Epidermal melanocyte (primary cell): ENCODE measurements around the gene KXD1.
A peak's percentile ranks its signal among the peaks of the same experiment; 100 is the strongest.
"Not testable (repeated sequence)": the region's sequence is repeated elsewhere in the genome, so short reads cannot be mapped to it uniquely, and the experiment has no call there.

Source experiments
- DNase-seq: peaks from one replicate; pipeline ENCODE4 v3.0.0; 2011; ENCODE audit warnings: low spot score; ENCODE audit not compliant: insufficient read length

Gene KXD1

DNA sequence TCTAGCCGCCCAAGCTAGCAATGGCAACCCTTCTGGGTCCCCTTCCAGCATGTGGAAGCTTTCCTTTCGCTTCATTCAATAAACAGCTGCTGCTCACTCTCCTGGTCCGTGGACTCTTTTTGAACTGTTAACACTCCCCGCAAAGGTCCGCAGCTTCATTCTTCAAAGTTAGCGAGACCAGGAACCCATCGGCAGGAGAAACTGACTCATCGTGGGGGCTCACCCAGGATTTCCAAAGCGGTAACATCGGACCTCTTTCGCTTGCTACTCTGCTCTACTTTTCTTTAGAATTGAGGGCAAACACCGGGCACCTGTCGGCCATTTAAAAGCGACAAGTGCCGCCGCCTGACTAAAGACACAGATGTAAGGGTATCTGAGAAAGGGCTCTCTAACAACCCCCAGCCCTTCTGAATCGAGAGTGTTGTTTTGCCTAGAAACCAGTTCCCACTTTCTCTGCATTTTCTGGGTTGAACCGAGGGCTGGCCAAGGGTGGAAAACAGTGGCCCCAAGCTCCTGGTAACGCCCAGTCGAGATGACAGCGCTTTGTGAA, 19.8 kb downstream of the KXD1 start:
- no peak for DNase-seq

DNA sequence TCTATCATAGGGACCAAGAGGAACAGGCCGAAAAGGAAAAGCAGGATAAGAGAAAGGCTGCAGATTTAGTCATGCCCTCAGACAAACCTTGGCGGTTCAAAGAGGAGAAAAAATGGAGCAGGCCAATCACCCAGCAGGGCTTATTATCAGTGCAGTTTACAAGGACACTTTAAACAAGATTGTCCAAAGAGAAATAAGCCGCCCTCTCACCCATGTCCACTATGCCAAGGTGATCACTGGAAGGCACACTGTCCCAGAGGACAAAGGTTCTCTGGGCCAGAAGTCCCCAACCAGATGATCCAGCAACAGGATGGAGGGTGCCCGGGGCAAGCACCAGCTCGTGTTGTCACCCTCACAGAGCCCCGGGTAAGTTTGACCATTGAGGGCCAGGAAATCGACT, 22.6 kb downstream of the KXD1 start:
- no peak for DNase-seq

DNA sequence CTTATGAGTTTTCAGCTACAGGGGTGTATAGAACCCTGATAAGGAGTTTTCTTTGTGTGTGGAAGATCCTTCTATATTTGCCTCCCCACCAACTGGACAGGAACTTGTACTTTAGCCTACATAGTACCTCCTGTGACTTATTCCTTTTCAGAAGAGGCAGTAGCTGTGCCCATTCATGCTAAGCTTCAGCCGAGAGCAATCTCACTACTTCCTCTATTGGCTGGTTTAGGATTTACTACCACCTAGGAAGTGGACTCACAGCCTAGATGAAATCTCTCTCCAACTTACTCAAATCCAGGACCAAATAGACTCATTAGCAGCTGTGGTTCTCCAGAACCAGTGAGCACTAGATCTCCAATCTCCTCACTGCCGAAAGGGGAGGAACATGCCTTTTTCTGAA, 28.6 kb downstream of the KXD1 start:
- DNase-seq, result no peak

DNA sequence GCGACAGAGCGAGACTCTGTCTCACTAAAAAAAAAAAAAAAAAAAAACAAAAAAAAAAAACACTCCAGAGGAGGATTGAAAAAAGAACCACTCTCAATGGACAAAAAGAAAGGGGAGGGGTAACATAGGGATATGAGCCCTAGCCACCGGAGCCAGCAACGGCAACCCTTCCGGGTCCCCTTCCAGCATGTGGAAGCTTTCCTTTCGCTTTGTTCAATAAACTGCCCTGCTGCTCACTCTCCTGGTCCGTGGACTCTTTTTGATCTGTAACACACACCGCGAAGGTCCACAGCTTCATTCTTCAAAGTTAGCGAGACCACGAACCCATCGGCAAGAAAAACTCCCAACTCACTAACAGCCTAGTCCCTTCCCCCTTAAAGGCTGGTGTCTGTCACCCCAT, 29.9 kb downstream of the KXD1 start:
- DNase-seq, result no peak

DNA sequence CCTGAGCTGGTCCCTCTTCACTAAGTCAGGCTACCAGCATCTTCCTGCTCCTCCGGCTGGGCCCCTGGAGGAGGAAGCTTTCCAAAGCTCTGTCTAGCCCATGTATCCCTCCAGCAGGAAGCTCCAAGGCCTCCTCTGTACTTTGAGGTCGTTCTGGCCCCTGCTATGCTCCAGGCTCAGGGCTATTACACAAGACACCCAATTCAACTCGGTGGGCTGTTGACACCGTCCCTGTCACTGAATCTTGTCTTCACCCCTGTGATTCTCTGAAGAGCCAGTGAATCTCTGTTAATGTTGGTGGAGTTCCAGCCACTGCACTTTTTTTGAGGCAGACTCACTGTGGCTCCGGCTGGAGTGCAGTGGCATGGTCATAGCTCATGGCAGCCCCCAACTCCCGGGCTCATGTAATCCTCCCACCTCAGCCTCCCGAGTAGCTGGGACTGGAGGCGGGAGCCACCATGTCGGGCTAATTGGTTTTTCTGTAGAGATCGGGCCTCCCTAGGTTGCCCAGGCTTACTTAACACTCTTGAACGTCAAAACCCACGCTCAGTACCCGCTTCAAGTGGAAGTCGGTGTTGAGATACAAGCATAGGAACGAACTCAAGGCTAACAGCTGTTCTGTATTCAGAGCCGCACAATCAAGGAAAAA, 30.4 kb downstream of the KXD1 start:
- DNase-seq, result no peak

DNA sequence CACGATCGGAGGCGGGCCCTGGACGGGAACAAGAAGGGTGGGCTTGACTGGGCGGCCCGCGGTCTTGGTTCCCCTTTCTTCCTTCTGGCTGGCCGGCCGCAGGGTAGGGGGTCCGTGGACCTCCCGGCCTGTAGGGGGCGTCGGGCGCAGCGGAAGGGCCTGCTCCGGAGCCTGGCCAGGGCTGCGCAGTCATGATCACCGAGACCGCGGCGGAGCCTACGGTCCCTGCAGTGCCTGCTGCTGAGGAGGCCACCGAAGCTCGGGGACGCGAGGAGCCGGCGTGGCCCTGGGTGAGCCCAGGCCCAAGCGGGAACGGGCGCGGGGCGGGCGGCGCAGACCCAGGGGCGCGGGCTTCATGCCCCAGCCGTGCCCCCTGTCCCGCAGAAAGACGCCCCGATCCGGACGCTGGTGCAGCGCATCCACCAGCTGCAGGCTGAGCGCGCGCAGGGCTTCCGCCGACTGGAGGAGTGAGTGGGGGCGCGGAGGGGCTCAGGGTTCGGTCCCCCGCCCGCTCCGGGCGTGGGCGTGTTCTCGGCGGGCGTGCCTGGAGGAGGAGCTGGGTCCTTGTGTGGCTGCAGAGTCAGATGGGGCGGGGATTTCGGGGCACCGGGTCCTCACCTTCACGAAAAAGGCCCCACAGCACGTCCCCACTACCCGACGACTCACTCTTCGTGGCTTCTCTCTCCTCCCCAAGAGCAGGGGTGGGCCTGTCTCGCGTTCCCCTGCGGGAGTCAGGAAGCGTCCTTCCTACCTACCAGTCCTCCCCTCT, 31.1 kb downstream of the KXD1 start, which contains the start of gene REX1BD:
REX1BD (plus strand) TSS at position 188 of the 769 bp plus-strand sequence; CDS start at position 192, 4 bp downstream.
- peak; percentile 66 for DNase-seq

DNA sequence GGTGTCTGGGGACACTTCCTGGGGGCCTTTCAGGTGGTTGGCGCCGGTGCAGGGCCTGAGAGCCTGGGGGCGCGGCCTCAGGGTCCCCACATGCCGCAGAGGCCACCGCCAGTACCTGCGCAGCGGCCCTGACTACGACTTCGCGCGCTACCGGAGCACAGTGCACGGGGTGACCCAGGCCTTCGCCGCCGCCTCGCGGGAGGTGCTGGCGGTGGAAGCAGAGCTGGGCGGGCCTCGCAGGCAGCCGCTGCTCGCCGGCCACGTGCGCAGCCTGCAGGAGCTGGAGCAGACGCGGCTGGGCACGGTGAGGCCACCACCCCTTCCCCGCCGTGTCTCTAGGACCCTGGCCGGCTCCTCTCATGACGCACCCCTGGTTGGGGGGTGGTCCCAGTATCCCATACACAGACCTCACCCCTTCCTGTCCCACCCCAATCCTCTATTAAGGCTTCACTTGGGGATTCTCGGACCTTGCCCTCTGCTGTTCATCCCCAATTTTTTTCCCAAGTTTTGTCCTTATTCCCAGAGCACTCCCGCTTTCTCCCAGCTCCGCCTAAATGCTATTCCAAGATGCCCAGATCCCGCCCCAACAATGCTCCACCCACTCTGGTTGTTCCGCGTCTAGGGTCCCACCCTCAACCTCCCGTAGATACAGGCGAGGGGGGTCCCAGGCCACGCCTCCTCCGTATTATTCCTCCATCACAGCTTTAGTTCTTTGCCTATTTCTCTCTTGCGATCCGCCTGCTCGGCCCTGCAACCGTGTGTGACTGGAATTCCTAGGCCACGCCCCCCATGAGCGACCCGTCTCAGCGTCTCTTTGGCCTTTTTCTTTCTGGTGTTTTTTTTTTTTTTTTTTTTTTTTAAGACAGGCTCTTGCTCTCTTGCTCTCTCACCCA, 32.0 kb downstream of the KXD1 start:
- no peak for DNase-seq

DNA sequence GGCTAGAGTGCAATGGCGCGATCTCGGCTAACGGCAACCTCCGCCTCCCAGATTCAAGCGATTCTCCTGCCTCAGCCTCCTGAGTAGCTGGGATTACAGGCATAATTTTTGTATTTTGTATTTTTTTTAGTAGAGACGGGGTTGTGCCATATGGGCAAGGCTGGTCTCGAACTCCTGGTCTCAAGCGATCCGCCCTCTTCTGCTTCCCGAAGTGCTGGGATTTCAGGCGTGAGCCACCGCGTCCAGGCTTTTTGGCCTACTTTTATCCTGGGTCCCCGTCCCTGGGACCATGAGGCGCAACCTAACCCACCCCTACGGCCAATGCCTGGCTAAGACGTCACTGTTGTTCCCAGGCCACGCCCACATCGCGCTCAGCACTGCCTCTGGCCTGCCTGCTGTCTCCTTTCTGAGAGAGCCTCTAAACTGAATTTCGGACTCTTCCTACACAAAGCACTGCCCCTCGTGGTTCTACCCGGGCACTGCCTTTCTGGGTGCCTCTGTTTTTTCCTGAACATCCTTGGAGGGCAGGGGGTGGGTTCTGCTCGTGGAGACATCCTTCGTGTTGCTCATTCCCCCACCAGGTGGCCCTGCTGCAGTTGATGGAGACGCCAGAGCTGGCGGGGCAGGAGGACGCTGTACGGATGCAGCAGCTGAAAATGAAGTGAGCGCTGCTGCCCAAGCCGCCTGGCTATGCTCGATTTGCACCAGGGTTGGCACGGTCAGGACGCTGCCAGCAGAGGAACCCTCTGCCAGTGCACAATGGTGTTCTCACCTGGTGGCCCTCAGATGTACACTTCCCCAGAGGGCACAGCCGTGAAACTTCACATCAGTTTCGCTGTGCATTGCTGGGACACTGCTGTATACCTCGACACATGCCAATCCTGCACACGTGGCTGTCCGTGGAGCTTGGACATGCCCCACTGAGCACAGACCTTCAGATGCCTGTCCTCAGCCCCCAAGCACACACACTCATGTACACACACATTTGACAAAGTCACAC, 32.9 kb downstream of the KXD1 start:
- no peak for DNase-seq

DNA sequence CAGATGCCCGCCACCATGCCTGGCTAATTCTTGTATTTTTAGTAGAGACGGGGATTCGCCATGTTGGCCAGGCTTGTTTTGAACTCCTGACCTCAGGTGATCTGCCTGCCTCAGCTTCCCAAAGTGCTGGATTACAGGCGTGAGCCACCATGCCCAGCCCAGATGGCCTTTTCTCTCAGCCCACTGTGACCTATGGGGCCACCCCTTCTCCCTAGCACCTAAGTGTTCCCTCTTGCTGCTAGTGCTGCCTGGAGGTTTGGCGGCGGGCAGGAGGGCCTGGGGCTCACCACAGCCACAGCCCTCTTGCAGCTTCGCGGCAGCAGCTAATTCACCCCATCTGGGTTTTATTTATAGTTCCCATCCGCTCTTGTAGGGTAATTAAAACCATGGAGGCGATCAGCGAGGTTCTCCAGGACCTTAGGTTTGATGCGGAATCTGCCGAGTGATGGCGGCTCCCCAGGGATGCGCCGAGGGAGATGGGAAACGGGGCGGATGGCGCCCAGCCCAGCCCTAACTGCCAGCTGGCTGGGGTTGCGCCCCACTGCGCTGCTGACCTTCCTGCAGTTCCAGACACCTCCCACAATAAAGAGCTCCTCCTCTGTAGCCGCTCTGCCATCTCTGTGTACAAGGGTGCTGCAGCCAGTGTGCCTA, 34.2 kb downstream of the KXD1 start:
- no peak for DNase-seq

DNA sequence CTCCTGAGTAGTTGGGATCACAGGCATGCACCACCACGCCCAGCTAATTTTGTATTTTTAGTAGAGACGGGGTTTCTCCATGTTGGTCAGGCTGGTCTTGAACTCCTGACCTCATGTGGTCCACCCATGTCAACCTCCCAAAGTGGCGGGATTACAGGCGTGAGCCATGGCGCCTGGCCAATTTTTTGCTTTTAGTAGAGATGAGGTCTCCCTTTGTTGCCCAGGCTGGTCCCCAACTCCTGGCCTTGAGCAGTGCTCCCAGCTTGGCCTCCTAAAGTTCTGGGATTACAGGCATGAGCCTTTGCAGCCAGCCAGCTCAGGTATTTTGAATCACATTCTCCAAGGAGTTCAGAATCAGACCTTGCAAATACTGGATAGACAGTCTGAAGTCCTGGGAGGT, 35.1 kb downstream of the KXD1 start:
- not testable (repeated sequence) for DNase-seq

DNA sequence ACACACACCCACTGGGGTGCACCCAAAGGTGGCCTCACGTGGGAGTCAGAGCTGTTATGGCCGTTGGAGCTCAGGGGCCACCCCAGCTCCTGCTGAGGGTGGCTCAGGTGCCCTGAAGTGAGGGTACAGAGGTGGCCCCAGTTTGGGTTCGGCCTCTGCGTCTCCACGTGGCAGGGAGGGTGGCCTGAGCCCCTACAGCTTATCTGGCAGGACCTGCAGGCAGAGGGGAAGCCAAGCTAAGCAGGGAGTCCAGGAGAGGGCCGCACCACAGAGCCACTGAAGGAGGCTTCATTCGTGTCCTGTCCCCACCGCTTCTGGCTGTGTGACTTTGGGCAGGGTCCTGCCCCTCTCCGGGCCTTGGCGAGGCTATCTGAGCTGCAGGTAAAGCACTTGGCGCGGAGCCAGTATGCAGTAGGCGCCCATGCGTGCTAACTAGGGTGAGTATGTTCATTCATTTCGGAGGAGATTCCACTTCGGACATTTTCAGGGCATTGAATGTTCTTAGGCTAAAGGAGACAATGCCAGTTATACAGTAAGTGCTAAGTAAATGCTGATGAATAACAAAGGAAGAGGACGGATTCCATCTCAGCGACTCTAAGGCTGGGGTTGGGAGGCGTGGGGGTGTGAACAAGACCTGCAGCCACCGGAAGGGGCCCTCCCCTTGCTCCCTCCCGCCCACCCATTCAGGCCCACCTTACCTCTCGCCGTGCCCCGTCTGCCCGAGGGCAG, 35.9 kb downstream of the KXD1 start:
- no peak for DNase-seq

DNA sequence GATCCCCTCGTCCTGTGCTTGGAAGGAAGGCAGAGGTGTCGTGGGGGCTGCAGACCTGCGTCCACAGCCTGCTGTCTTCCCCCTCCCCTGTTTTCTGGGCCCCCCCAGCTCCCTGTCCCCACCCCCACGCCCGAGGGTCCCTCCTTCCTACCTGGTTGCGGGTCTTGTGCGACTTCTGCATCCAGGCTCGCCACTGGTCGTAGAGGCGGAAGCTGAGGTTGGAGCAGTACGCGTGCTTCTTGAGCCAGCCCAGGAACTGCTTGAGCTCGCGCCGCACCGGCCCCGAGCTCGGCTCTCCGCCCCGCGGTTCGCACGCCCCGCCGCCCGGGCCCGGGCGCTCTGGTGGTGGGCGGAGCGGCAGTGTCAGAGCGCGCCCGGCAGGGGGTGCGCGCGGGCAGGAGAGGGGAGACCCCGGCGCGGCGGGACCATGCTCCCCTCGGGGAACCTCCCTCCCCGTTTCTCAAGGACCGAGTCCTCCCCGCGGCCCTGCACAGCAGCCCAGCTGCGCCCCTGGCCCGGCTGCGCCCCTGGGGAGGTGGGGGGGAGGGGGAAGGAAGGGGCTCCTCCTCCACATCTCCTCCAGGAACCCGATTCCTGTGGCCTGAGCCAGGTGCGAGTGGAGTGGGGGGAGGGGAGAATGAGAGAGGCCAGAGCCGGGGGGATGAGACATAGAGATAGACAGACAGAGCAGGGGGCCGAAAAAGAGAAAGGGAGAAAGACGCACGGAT, 36.6 kb downstream of the KXD1 start:
- peak; percentile 83 for DNase-seq

DNA sequence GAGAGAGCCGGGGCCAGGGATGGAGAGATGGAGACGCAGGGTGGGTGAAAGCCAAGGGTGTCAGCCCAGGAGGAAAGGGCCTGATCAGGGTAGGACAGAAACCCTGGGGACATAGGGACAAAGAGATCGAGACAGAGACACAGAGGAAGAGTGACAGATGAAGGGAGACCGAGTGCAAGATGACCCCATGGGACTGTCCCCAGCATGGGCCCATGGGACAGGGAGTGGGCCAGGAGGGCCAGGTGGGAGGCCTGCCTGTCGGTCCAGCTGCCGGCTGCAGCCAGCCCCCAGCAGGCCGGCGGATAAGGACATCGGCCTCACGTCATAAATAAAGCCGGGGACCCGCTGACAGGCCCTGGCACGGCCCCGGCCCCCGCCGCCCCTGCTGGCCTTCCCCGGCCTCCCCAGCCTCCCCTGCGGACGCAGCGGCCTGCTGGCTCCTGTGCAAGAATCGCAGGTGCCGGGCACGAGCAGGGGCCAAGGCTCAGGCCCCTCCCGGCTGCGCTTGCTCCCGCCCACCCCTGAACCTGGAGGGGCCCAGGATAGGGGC, 37.2 kb downstream of the KXD1 start:
- DNase-seq, result no peak

DNA sequence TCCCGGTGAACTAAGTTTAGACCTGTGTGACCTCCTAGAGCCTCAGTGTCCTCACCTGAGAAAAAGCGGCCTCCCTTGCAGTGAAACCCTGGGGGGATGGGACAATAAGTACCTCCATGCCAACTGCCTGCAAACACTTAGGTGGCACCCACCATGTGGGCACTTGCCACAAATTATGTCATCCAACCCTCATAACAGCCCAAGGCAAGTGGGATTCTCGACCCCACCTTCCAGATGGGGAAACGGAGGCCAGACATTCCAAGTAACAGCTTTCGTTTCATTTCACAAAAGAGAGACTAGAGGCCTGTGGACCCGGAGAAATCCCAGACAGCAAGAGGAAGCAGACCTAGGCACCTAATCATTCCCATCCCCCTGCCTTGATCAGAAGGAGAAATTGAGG, 37.8 kb downstream of the KXD1 start:
- no peak for DNase-seq

DNA sequence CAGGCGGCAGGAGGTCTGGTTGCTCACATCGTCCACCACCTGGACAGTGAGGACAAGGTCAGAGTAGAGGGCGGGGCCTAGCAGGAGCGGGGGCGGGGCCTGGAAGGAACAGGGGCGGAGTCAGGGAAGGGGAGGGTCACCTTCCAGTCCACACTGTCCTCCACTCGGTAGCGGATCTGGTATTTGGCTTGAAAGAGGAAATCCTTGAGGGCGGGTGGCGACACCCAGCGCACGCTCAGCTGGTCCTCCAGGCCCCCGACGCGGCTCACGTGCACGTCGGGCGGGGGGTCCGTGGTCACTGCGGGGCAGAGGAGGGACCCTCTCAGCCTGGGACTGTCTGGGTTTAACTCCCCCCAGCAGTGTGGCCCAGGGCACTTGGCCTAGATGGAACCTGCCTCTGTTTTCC, 39.1 kb downstream of the KXD1 start:
- no peak for DNase-seq

DNA sequence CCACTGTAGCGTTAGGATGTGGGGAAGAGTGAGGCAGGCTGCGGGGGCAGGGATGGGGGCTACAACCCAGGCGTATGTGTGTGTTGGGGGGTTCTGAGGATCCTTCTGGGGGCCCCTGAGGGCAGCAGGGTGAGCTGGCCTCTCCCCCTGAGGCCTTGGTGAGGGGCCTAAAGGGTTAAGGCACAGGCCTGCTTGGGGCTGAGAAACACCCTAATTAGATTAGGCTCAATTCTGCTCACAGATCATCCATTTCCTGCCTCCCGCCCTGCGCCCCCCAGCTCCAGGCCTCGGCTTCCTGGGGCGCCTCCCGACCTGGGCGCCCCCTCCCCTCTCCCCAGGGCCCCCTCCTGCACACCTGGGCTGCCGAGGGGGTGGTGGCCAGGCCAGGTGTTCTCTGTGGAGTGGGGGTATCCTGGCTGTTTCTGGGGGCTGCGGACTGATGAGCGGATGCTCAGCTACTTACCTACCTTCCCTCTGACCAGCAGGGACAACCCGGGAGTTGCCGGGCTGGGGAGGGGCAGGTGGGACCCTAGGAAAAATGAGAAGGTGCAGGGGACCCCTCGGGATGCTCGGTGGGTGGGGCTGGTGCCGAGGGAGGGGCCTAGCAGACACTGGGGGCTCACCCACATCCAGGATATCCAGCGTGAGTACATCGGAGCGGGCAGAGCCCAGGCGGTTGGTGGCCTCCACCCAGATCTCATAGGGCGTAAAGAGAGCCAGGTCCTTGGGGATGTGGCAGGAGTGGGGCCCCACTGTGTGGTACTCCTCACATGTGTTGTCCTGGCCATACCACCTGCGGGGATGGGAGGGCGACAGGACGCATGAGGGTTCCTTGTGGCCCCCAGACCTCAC, 40.4 kb downstream of the KXD1 start:
- no peak for DNase-seq

DNA sequence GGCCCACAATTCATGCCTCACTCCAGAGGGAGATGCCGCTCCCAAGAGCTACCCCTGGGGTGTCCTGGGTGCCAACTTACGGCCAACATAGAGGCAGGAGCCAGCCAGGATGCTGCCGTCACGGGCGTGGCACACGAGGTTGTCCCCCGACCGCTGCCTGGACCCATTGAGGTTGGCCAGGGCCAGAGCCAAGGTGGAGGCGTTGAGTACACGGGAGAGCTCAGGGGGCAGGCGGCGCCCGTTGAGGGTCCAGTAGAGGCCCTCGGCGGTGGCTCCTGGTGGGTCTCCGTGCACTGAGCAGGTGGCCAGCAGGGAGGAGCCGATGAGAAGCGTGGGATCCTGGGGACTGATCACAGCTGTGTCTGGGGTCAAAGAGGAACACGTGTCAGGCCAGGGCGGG, 41.8 kb downstream of the KXD1 start:
- DNase-seq, result no peak
